ENCODE results near the gene AQP3. TPM values are rescaled to one million over a fixed set of nuclear protein-coding genes. Genes with fewer than 3 reads are reported as not detected.
"Not testable (repeated sequence)": the region's sequence is repeated elsewhere in the genome, so short reads cannot be mapped to it uniquely, and the experiment has no call there.

AQP3 gene
- total RNA-seq, 1 donor = 22.1 TPM

DNA sequence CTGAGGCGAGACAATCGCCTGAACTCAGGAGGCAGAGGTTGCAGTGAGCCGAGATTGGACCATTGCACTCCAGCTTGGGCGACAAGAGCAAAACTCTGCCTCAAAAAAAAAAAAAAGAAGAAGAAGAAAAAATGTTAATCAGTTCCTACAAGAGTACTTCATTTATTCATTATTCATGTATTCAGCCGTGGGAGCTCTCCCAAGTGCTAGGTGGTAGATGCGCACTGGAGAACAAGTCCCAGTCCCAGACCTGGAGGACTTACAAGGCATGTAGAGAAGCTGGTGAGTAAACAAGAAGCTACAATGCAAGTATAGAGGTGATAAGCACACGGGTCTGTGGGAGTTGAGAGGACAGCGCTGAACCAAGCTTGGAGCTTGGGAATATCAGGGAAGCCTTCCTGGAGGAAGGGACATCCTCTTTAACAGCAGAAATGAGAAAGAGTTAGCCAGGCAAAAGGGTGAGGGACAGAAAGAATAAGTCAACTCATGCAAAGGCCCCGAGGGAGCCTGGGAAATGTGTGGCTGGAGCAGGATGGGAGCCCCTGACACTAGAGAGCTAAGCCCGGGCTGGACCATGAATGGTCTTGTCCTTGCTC lies 27.6 kb downstream of the AQP3 start:
- Histone ChIP-seq H3K9me3 (ENCODE audit: low read depth, low read length) (no peaks in the 10 kb centered on the region), H3K4me3 (ENCODE audit: low read length) (no peak overlapping the region), H3K4me1 (ENCODE audit: insufficient read depth, low read length) (peaks cover 27% of the 10 kb centered on the region), H3K27me3 (ENCODE audit: insufficient read depth, low read length) (no peaks in the 10 kb centered on the region)

DNA sequence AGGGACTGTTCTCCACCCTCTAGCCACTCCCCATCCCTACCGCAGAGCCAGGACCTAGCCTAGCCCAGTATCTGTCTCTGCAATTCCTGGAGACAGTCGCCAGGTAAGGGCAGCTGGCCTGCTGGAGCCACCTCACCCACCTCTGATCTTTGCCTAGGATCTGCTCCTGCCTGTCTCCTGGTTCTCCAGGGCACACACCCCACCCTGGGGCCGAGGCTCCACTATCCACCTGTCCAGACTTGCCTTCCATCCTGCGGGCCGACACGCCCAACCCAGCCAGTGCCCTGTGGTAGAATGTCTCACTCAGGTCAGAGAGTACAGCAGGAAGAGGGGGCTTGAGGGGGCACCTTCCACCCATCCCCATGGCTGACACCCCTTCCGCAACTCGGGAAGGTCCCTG lies 29.3 kb downstream of the AQP3 start:
- Histone ChIP-seq H3K27me3 (ENCODE audit: insufficient read depth, low read length) (no peaks in the 10 kb centered on the region), H3K4me3 (ENCODE audit: low read length) (no peak overlapping the region), H3K9me3 (ENCODE audit: low read depth, low read length) (no peaks in the 10 kb centered on the region), H3K4me1 (ENCODE audit: insufficient read depth, low read length) (peaks cover 33% of the 10 kb centered on the region)

DNA sequence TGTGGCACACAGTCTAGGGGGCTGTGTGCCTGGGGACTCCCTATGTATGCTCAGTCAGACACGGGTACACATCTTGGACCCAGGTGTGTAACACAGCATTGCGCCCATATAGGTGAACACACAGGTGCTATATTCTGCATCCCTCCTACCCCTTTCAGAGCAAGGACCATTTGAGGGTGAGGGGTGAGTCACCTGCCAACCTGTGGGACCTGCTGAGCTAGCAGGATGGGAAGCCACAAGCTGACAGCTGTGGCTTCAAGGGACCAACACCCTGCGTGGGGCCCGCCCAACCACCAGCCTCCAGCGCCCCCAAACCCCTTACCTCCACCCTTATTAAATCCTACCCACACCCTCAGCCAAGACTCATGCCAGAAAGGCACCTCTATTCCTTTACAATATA lies 30.4 kb downstream of the AQP3 start:
- no peaks in the 10 kb centered on the region for H3K27me3 ChIP-seq (ENCODE audit: insufficient read depth, low read length)
- peaks cover 33% of the 10 kb centered on the region for H3K4me1 ChIP-seq (ENCODE audit: insufficient read depth, low read length)
- H3K9me3 ChIP-seq (ENCODE audit: low read depth, low read length) = no peaks in the 10 kb centered on the region
- no peak overlapping the region for H3K4me3 ChIP-seq (ENCODE audit: low read length)

GRCh38 chr9:33415501-33416038 lies 31.8 kb downstream of the AQP3 start:
- no peaks in the 10 kb centered on the region for H3K9me3 ChIP-seq (ENCODE audit: low read depth, low read length)
- peaks cover 33% of the 10 kb centered on the region for H3K4me1 ChIP-seq (ENCODE audit: insufficient read depth, low read length)
- H3K4me3 ChIP-seq (ENCODE audit: low read length) = no peak overlapping the region
- H3K27me3 ChIP-seq (ENCODE audit: insufficient read depth, low read length) = no peaks in the 10 kb centered on the region

DNA sequence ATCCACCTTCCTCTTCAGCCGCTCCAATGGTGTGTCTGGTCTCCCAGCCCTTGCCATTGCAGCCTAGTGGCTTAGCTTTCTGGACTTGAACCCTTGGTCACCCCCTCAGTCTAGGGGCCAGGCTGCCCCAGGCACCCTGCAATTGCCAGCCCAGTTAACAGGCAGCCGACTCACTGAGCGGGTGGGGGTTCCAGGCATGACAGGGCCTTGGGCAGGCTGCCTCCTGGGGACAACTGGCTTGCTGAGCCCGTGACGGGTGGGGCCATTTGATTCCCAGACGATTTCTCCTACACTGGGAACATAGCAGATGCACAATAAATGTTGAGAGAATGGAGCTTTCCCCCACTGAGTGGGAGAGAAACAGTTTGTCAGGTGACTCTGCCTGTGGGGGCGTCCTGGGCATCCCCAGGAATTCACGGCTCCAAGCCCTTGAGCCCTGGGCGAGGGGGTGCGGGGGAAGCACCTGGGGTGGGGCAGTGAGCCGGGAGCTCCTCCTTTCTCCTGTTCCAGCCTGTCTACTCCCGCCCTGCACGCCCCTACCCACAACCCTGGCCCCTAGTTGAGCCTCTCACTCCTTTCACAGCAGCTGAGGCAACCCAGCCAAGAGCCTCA lies 32.4 kb downstream of the AQP3 start:
- Histone ChIP-seq H3K27me3 (ENCODE audit: insufficient read depth, low read length) (no peaks in the 10 kb centered on the region), H3K4me1 (ENCODE audit: insufficient read depth, low read length) (peaks cover 33% of the 10 kb centered on the region), H3K4me3 (ENCODE audit: low read length) (no peak overlapping the region), H3K9me3 (ENCODE audit: low read depth, low read length) (no peaks in the 10 kb centered on the region)

- H3K4me1 ChIP-seq (ENCODE audit: insufficient read depth, low read length) = peaks cover 33% of the 10 kb centered on the region
- no peak overlapping the region for H3K4me3 ChIP-seq (ENCODE audit: low read length)
- no peaks in the 10 kb centered on the region for H3K27me3 ChIP-seq (ENCODE audit: insufficient read depth, low read length)
- no peaks in the 10 kb centered on the region for H3K9me3 ChIP-seq (ENCODE audit: low read depth, low read length)
Observed at GRCh38 chr9:33414268-33414667, 33.1 kb downstream of the AQP3 start.

GRCh38 chr9:33408087-33408486 lies 39.3 kb downstream of the AQP3 start:
- no peaks in the 10 kb centered on the region for H3K4me1 ChIP-seq (ENCODE audit: insufficient read depth, low read length)
- H3K9me3 ChIP-seq (ENCODE audit: low read depth, low read length) = no peaks in the 10 kb centered on the region
- no peak overlapping the region for H3K4me3 ChIP-seq (ENCODE audit: low read length)
- H3K27me3 ChIP-seq (ENCODE audit: insufficient read depth, low read length) = no peaks in the 10 kb centered on the region

DNA sequence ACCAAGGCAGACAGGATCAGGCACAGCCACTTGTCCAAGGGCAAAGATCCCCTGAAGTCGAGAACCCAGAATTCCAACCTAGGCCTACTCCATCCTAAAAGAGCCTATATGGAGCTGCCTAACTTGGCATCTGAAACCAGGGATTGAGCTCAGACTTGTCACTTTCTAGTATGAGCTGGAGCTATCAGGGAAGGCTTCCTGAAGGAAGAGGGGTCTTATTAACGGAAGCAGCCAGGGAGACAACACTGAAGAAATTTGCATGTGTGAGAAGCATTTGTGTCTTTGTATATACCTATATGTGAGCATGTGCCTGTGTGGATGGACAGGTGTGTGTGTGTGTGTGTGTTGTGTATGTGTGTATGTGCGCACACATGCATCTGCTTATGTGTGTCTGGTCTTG lies 40.3 kb downstream of the AQP3 start:
- no peaks in the 10 kb centered on the region for H3K4me1 ChIP-seq (ENCODE audit: insufficient read depth, low read length)
- no peaks in the 10 kb centered on the region for H3K9me3 ChIP-seq (ENCODE audit: low read depth, low read length)
- H3K27me3 ChIP-seq (ENCODE audit: insufficient read depth, low read length) = no peaks in the 10 kb centered on the region
- no peak overlapping the region for H3K4me3 ChIP-seq (ENCODE audit: low read length)

GRCh38 chr9:33404788-33405362 lies 42.5 kb downstream of the AQP3 start:
- H3K4me3 ChIP-seq (ENCODE audit: low read length) = no peak overlapping the region
- H3K9me3 ChIP-seq (ENCODE audit: low read depth, low read length) = no peaks in the 10 kb centered on the region
- H3K4me1 ChIP-seq (ENCODE audit: insufficient read depth, low read length) = no peaks in the 10 kb centered on the region
- H3K27me3 ChIP-seq (ENCODE audit: insufficient read depth, low read length) = no peaks in the 10 kb centered on the region

GRCh38 chr9:33403941-33404787 lies 43.2 kb downstream of the AQP3 start:
- Histone ChIP-seq H3K4me1 (ENCODE audit: insufficient read depth, low read length) (no peaks in the 10 kb centered on the region), H3K27me3 (ENCODE audit: insufficient read depth, low read length) (no peaks in the 10 kb centered on the region), H3K9me3 (ENCODE audit: low read depth, low read length) (no peaks in the 10 kb centered on the region), H3K4me3 (ENCODE audit: low read length) (no peak overlapping the region)

GRCh38 chr9:33402371-33402770 lies 45.0 kb downstream of the AQP3 start, which contains the start of gene AQP7:
Gene AQP7 (minus strand): TSS chr9:33402568. CDS start chr9:33401262, 1,306 bp downstream.
- not testable (repeated sequence) for H3K27me3 ChIP-seq (ENCODE audit: insufficient read depth, low read length); H3K4me1 ChIP-seq (ENCODE audit: insufficient read depth, low read length); H3K4me3 ChIP-seq (ENCODE audit: low read length)

DNA sequence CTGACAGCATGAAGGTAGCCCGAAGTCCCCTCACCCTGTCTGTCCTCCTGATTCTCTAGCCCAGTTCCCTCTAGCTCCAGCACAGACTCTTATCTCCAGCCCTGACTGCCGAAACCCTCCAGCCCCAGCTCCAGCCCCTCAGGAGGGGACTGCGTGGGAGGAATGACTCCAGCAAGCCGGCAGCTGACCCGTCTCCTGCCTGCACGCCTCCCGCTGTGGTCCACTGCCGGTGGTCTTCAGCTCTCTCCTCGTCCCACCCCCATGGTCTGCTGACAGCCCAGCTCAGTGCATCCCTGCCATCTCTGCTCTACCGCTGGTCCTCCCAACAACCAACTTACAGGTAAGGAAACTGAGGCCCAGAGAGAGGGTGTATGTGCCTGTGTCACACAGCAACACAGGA lies 45.6 kb downstream of the AQP3 start:
- H3K4me3 ChIP-seq (ENCODE audit: low read length); H3K4me1 ChIP-seq (ENCODE audit: insufficient read depth, low read length); H3K9me3 ChIP-seq (ENCODE audit: low read depth, low read length); H3K27me3 ChIP-seq (ENCODE audit: insufficient read depth, low read length): not testable (repeated sequence)

More at GRCh38 chr9:33402371-33402770, 45.0 kb downstream of the AQP3 start, which contains the start of gene AQP7:
- not testable (repeated sequence) for H3K9me3 ChIP-seq (ENCODE audit: low read depth, low read length)

DNA sequence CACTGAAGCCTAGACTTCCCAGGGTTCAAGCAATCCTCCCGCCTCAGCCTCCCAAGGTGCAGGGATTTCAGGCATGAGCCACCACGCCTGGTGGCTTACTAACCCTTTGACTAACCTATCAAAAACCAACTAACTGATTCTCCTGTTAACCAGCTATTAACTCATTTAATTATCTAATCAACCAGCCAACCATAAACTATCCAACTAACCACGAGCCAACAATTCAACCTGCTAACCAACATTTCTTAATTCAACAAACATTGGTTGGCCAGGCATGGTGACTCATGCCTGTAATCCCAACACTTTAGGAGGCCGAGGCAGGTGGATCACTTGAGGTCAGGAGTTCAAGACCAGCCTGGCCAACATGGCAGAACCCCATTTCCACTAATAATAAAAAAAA lies 48.3 kb downstream of the AQP3 start:
- H3K4me1 ChIP-seq (ENCODE audit: insufficient read depth, low read length); H3K27me3 ChIP-seq (ENCODE audit: insufficient read depth, low read length); H3K4me3 ChIP-seq (ENCODE audit: low read length); H3K9me3 ChIP-seq (ENCODE audit: low read depth, low read length): not testable (repeated sequence)

DNA sequence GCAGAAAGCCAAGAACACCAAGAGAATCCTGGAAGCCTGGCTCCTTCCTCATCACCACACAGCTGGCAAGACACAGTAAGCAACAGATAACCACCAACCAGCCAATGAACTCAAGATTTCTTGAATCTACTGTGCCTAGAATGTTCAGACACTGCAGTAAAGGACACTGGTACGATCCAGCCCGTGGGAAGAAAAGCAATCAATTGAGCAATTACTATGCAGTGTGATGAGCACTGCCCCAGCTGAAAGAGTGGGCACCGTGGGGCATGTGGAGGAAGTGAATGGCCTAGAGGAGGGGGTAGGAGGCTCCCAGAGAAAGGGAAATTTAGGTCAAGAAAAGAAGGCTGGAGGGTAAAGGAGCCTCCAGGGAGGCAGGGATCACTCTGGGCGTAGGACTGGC lies 49.6 kb downstream of the AQP3 start:
- H3K9me3 ChIP-seq (ENCODE audit: low read depth, low read length); H3K27me3 ChIP-seq (ENCODE audit: insufficient read depth, low read length); H3K4me3 ChIP-seq (ENCODE audit: low read length); H3K4me1 ChIP-seq (ENCODE audit: insufficient read depth, low read length): not testable (repeated sequence)
